AG04450 (cell line): ENCODE results near the gene KLHL30. TPM values are rescaled to one million over a fixed set of nuclear protein-coding genes. Genes with fewer than 3 reads are reported as not detected.

Source experiments
- CTCF ChIA-PET: fragments of 300-600, 350-600 bp; formaldehyde crosslinking; extraction: SDS; loops from one replicate; lab custom pipeline; 2022; ENCODE audit warnings: antibody characterized with exemption, inconsistent platforms; lab: Charles Lee
- POLR2A ChIA-PET: fragments of 350-600 bp; formaldehyde crosslinking; extraction: SDS; loops from one replicate; lab custom pipeline; 2021; ENCODE audit warnings: antibody characterized with exemption, inconsistent platforms; lab: Yijun Ruan, JAX
- DNase-seq: peaks from one replicate; pipeline ENCODE4 v3.0.0-alpha.2; 2011; ENCODE audit warnings: low read depth, low spot score
- H3K27ac ChIP-seq: one replicate; pipeline ENCODE4 v1.5.1; 2012; ENCODE audit warnings: low read depth, low read length, control low read depth
- H3K27me3 ChIP-seq: one replicate; pipeline ENCODE4 v1.6.0; 2012; ENCODE audit warnings: low read length; ENCODE audit not compliant: control insufficient read depth, insufficient read depth
- H3K4me3 ChIP-seq: 2 replicates; pipeline ENCODE4 v1.5.1; 2011; ENCODE audit warnings: mild to moderate bottlenecking, low read depth, low read length, control low read depth
- H3K9me3 ChIP-seq: 2 replicates; pipeline ENCODE4 v1.5.1; 2012; ENCODE audit warnings: low read length; ENCODE audit not compliant: control insufficient read depth, insufficient read depth
- polyA plus RNA-seq: library from polyadenylated mRNA; depleted of rRNA; stranded (reverse); fragments of >200 nt; gene quantifications from 2 replicates; pipeline ENCODE4 v1.2.3, GENCODE V29; 2011
- TF ChIP-seq, protein P1 (sequence below): IDR thresholded peaks from 2 replicates; pipeline ENCODE4 v1.5.1; 2011; ENCODE audit warnings: low read depth, low read length, control low read depth, inconsistent platforms

KLHL30 gene
- polyA plus RNA-seq, 1 experiment: not detected

DNA sequence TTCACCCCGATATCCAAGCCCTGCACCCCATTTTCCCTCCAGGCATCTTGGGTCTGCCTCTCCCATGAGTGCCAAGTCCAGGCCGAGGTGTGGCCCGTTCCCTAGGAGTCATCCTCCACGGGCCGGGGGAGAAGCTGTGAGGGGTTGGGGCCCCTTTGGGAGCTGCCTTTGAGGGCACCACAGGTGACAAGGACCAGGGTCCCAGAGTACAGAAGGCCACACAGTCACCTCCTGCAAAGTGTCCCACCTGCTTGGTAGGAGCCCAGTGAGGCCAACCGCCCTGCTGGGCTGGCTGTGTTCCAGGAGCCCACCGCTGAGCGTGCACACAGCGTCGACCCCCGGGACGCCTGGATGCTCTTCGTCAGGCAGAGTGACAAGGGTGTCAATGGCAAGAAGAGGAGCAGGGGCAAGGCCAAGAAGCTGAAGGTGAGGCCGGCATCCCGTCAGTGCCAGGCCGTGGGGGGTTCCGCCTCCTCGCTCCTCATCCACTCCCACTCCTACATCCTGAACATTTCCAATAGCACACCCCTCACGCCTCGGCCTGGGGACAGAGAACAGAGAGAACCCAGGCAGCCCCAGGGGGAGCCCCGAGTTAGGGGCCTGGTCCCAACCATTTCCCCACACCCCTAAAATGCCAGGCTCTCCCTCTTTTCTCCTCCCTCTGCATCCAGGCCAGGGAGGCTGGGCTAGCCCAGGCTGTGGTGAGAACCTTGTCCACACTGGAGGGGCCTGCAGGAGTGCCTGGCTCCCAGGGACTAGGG, 23.0 kb downstream of the KLHL30 start:
- no peak for DNase-seq
- no peak overlapping the region for H3K27ac ChIP-seq
- H3K27me3 ChIP-seq: no peaks in the 10 kb centered on the region
- no peaks in the 10 kb centered on the region; the same call in 1 of the 2 replicates for H3K9me3 ChIP-seq
- TF ChIP-seq, protein P1, sequence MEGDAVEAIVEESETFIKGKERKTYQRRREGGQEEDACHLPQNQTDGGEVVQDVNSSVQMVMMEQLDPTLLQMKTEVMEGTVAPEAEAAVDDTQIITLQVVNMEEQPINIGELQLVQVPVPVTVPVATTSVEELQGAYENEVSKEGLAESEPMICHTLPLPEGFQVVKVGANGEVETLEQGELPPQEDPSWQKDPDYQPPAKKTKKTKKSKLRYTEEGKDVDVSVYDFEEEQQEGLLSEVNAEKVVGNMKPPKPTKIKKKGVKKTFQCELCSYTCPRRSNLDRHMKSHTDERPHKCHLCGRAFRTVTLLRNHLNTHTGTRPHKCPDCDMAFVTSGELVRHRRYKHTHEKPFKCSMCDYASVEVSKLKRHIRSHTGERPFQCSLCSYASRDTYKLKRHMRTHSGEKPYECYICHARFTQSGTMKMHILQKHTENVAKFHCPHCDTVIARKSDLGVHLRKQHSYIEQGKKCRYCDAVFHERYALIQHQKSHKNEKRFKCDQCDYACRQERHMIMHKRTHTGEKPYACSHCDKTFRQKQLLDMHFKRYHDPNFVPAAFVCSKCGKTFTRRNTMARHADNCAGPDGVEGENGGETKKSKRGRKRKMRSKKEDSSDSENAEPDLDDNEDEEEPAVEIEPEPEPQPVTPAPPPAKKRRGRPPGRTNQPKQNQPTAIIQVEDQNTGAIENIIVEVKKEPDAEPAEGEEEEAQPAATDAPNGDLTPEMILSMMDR: no peak
- CTCF ChIA-PET: interaction anchor here (1.3 to 2.1 kb wide), 3 partner anchors 95 to 103 kb away, joined by 3 to 9 read pairs (median 4); no protein-coding TSS in a partner anchor
- POLR2A ChIA-PET: no interaction called here
- H3K4me3 ChIP-seq: no peak overlapping the region

DNA sequence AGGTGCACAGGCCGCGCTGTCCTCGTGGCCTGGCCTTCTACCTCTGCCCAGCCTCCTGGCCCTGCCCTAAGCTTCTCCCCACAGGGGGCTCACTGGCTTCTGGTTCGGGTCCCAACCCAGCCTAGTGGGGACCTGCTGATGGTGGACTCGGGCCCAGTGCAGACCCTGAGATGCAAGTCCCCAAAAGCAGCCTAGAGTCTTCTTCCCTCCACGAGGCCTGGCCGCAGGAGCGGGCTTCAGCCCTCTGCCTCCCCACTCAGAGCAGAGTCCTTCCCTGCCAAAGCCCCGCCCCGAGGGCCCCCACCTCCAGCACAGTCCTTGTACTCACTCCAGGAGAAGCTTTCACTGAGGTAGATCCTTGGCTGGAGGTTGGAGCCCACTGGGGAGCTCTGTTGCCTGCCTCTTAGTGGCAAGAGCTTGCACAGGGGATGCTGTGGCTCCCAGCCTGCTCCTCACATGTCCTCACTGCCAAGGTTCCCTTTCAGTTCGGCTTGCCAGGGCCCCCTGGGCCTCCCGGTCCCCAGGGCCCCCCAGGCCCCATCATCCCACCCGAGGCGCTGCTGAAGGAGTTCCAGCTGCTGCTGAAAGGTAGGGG, 23.9 kb downstream of the KLHL30 start:
- TF ChIP-seq, protein P1: no peak
- ChIA-PET POLR2A (no interaction called here), CTCF (interaction anchor here (1.7 kb wide), 1 partner anchor 101 kb away, joined by 7 read pairs; no protein-coding TSS in a partner anchor)
- Histone ChIP-seq H3K9me3 (no peaks in the 10 kb centered on the region; the same call in 1 of the 2 replicates), H3K4me3 (no peak overlapping the region), H3K27me3 (no peaks in the 10 kb centered on the region), H3K27ac (no peak overlapping the region)
- DNase-seq: no peak

DNA sequence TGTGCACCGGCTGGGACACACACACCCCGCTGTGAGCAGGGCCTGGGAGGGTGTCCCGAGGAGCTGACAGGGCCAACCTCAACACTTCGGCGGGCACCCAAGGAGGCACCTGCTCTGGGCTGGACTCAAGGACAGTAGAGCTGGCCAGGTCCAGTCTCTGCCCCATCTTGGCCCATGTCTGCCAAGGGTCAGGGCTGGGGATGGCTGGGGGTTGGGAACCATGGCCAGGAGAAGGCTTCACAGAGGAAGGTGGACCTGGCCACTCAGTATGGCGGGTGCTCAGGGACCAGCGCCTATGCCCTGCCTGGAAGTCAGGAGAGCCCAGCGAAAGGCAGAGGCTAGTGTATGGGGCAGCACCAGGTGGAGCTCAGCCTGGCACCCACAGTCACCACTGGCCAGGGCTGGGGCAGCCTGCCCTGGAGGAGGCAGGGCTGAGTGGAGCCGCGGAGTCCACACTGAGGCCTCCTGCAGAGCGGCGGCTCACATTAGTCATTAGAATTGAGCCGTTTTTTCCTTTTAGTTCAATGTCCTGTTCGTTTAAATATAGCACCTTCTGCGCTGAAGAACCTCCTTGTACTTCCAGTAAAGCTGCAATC, 24.5 kb downstream of the KLHL30 start:
- TF ChIP-seq, protein P1: no peak
- H3K27ac ChIP-seq: no peak overlapping the region
- ChIA-PET POLR2A (no interaction called here), CTCF (interaction anchor here (1.7 kb wide), 1 partner anchor 100 kb away, joined by 7 read pairs; no protein-coding TSS in a partner anchor)
- DNase-seq: no peak
- H3K27me3 ChIP-seq: no peaks in the 10 kb centered on the region
- no peaks in the 10 kb centered on the region; the same call in 1 of the 2 replicates for H3K9me3 ChIP-seq
- no peak overlapping the region; the same call in 1 of the 2 replicates for H3K4me3 ChIP-seq

DNA sequence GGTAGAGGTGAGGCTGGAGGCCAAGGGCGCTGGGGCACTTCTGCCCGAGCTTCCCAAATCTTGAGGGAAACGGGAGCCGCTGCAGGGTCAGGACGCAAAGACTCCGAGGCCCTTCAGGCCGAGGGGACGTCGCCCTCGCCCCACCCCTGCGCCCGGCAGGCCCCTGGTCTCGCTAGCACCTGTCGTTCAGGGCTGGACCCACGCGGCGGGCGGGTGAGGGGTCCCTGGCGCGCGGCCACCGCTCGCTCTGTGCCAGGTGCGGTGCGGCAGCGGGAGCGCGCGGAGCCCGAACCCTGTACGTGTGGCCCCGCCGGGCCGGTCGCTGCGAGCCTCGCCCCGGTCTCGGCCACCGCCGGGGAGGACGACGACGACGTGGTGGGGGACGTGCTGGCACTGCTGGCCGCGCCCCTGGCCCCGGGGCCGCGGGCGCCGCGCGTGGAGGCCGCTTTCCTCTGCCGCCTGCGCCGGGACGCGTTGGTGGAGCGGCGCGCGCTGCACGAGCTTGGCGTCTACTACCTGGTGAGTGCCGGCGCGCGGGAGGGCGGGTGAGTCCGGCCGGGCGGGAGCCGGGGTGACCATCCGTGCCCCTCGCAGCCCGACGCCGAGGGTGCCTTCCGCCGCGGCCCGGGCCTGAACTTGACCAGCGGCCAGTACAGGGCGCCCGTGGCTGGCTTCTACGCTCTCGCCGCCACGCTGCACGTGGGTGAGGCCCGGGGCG, 25.2 kb downstream of the KLHL30 start:
- ChIA-PET CTCF (interaction anchor here (1.7 kb wide), 1 partner anchor 100 kb away, joined by 7 read pairs; no protein-coding TSS in a partner anchor), POLR2A (no interaction called here)
- TF ChIP-seq, protein P1: no peak
- Histone ChIP-seq H3K27ac (no peak overlapping the region), H3K9me3 (no peaks in the 10 kb centered on the region; the same call in 1 of the 2 replicates), H3K27me3 (no peaks in the 10 kb centered on the region), H3K4me3 (peak overlapping the region; percentile 27; the same call in 1 of the 2 replicates)
- no peak for DNase-seq
